Endothelial cell of umbilical vein (primary cell): ENCODE measurements around the gene P4HA3.

Experiments
- JUN ChIP-seq: IDR thresholded peaks from 2 replicates; pipeline ENCODE4 v1.6.1; 2011; ENCODE audit warnings: borderline replicate concordance, low read depth; ENCODE audit not compliant: insufficient read length, insufficient read depth
- POLR2A ChIP-seq: IDR thresholded peaks from 2 replicates; pipeline ENCODE4 v1.6.1; 2012; ENCODE audit warnings: low read depth, mild to moderate bottlenecking, control low read depth, low read length
- POLR2AphosphoS5 ChIP-seq: IDR thresholded peaks from 2 replicates; pipeline ENCODE4 v1.6.1; 2012; ENCODE audit warnings: low read depth, mild to moderate bottlenecking, control low read depth, low read length, moderate library complexity; ENCODE audit not compliant: insufficient read depth
- TF ChIP-seq, protein P1 (sequence below), 2 donors: IDR thresholded peaks; 1 replicate in 1 of 2; 2 replicates in 1 of 2; pipeline ENCODE4 v1.5.1; 2011; ENCODE audit warnings: low read length in 2 of 2, mild to moderate bottlenecking in 2 of 2, moderate library complexity in 2 of 2, control low read depth in 1 of 2, inconsistent platforms in 1 of 2, low read depth in 1 of 2; ENCODE audit not compliant: insufficient read depth in 1 of 2; ENCODE audit errors: extremely low read depth in 1 of 2
- TF ChIP-seq, protein P2 (sequence below): IDR thresholded peaks from 2 replicates; pipeline ENCODE4 v1.6.1; 2011; ENCODE audit not compliant: insufficient read depth, insufficient read length

DNA sequence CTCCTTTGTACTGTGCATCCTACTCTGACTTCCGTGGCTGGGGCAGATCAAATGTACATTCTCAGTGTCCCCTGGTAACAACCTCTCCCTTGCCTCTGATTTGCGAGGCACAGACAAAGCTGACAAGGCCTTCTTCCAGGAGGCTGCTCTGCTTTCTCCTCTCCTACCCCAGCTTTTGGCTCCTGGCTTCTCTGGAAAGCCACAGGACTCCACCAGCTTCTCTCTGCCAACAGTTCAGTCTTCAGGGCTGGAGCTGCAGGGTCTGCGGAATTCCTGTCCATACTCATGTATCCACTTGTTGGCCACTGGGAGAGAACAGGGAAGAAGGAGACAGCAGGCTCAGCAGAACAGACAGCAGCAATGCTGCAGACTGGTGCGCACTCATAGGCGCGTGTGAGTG lies 44.4 kb downstream of the P4HA3 start:
- no peak for TF ChIP-seq POLR2A
- TF ChIP-seq, protein P1, sequence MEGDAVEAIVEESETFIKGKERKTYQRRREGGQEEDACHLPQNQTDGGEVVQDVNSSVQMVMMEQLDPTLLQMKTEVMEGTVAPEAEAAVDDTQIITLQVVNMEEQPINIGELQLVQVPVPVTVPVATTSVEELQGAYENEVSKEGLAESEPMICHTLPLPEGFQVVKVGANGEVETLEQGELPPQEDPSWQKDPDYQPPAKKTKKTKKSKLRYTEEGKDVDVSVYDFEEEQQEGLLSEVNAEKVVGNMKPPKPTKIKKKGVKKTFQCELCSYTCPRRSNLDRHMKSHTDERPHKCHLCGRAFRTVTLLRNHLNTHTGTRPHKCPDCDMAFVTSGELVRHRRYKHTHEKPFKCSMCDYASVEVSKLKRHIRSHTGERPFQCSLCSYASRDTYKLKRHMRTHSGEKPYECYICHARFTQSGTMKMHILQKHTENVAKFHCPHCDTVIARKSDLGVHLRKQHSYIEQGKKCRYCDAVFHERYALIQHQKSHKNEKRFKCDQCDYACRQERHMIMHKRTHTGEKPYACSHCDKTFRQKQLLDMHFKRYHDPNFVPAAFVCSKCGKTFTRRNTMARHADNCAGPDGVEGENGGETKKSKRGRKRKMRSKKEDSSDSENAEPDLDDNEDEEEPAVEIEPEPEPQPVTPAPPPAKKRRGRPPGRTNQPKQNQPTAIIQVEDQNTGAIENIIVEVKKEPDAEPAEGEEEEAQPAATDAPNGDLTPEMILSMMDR (IDR thresholded peaks at IDR 0.05; ENCODE audit: extremely low read depth in 1 of 2, insufficient read depth in 1 of 2, low read depth in 1 of 2, low read length in 2 of 2), result no peak
- TF ChIP-seq, protein P2, sequence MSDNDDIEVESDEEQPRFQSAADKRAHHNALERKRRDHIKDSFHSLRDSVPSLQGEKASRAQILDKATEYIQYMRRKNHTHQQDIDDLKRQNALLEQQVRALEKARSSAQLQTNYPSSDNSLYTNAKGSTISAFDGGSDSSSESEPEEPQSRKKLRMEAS, result no peak
- no peak for TF ChIP-seq JUN
- no peak for TF ChIP-seq POLR2AphosphoS5
